Measurements from ENCODE around the gene STPG4.
"Not testable (repeated sequence)": the region's sequence is repeated elsewhere in the genome, so short reads cannot be mapped to it uniquely, and the experiment has no call there.

STPG4 gene, protein sequence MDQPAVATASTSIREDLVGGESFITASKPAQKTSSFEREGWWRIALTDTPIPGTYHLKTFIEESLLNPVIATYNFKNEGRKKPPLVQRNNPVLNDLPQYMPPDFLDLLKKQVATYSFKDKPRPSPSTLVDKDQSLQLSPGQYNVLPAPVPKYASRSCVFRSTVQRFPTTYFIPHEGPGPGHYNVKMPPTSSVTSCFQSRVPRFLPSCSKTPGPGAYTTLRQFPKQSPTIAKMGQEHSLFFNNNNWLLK

DNA sequence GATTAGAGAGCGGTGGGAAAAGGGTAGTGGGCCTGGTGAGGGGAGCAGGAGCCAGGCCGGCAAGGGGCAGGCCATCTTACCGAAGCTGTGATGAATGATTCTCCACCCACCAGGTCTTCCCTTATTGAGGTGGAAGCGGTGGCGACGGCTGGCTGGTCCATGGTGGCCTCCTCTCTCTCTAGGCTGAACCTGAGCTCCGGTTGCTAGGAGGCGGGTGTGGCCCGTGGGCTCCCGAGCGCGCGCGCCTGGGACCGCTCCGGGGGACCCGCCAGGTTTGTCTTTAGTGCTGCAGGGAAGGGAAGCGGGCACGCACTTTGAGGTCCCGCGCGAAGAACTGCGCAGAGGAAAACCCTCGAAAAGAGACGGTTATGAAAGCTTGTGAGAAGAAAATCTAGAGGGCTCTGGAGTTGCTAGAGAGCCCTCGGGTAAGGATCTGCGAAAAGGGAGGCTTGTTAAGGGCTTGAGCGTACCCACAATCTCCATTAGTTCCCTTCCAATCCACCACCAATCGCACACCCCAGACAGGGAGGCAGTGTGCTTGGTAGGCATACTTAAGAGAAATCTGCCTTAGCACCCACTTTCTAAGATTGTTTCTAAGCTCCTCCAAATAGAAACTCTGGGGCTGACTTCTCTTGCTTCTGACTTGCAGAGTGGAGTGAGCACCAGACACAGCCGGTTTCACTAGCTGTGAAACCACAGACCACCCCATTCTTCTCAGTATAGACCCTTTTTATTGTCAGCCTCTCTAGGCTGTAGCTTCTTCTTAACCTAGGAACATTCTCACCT lies at the start of gene STPG4:
Gene STPG4, minus strand, starts transcription at position 218 of the 786 bp plus-strand sequence. Its CDS starts 57 bp downstream, at position 161.
- DNase-seq (ENCODE audit: low read depth): no peak

DNA sequence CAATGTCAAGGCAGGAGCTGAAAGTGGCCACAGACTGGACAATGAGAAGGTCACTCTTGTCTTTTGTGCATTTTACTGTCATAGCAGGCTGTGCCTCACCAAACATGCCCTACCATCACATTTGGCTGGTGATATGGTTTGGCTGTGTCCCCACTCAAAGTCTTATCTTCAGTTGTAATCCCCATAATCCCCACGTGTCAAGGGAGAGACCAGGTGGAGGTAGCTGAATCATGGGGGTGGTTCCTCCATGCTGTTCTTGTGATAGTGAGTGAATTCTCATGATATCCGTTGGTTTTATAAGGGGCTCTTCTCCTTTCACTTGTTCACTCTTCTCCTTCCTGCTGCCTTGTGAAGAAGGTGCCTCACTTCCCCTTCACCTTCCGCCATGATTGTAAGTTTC lies 49.6 kb upstream of the STPG4 start:
- DNase-seq (ENCODE audit: low read depth): no peak

DNA sequence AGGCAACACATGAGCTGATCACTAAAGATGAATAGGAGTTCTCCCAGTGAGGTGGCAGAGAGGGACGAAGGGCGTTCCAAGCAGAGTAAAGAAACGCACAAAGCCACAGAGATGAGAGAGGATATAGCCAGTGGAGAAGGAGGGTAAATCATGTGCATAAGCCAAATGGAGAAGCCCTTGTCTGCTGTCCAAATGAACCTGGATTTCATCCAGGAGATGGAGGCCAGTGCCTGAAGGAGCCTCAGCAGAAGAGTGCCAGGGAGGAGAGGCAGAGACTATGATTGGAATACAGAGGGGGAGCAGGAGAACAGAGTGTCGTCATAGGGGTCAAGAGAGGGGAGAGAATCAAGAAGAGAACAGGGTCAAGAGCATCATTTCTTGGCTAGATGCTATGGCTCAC lies 48.9 kb upstream of the STPG4 start:
- no peak for DNase-seq (ENCODE audit: low read depth)

DNA sequence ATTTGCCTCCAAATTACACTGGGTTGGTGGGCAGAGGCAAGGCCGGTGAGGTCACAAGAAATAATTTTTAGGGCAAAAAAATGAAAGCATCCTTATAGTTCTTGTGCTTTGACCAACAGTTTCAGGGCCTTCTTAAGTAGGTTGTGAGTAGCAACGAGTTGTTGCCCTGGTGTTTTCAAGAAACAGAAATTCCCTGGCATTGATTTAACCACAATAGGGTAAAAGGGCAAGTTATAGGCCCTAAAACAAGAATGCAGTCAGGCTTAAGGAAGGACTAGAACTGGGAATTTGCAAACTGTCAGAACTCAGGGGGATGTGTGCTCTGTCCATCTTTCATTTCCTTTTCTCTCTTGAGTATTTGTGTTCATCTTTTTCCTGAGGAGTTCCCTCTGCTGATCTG lies 46.1 kb upstream of the STPG4 start:
- DNase-seq (ENCODE audit: low read depth): no peak

DNA sequence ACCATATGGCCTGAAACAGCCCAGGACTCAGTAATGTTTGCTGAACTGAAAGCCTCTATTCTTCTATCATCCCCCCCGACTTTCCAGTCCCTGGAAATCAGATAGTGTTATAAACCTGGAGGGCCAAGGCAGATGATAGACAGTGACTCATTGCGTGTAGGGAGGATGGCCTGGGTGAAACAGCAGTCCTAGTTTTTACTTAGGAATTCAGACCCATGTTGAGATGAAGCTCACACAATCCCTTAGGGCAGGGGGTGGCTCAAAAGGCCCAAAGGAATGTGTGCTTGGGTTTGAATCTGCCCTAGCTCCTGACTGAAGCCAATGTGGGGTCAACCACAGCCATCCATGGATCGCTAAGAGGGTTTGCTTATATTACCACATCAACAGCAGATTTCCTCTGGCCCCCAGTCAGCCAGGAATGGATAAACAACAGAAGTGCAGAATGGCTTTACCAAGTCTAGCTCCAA lies 43.9 kb upstream of the STPG4 start:
- DNase-seq (ENCODE audit: low read depth): no peak

DNA sequence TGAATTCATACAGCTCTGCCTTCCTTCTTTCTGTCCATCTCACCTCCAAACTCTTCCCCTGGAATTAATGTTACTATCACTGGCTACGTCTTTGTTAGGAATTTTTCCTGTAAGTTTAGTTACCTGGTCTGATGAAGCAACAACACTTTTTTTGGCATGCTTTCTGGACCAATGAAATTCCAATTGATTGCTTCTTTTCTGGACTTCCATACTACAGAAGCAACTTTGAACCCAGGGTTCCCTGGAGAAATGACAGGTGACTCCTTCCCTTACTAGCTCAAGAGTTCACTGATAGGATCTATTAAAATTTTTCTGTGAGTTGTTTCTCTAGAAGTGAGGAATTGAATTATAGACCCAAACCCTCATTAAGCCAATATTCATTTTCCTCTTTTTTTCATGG lies 41.4 kb upstream of the STPG4 start:
- DNase-seq (ENCODE audit: low read depth): no peak

DNA sequence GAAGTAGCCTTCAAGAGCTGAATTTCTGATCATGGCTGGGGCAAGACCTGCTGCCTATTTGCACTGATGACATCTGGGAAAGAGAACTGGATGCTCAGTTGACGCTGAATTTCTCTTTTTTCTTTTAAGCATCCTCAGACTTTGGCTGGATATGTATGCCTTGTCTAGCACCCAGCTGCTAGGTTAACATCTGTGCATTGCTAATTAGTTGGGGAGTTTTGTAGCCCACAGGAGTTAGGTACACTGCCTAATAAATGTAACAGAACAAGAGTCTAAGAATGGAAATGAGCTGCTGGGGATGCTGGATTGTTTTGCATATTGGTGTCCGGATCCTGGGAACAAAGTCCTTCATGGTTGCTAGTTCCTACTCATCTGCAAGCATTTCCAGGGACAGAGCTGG lies 40.9 kb upstream of the STPG4 start:
- no peak for DNase-seq (ENCODE audit: low read depth)

DNA sequence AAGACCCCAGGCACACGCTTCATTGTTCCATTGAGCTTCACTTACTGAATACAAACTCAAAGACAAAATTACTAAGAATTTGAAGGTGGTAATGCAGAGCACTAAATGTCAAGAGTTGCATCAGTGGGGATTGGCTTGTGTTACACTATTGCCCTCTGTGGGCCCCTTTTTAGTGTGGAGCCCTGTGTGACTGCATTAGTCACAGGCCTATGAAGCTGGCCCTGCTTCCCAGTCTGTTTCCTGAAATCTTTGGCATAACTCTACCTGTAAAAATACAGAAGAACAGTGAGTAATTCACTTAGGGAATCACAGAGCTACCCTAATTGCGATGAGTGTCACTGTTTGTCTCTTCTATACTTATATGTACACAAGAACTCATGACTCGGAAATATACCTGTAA lies 40.0 kb upstream of the STPG4 start:
- no peak for DNase-seq (ENCODE audit: low read depth)

DNA sequence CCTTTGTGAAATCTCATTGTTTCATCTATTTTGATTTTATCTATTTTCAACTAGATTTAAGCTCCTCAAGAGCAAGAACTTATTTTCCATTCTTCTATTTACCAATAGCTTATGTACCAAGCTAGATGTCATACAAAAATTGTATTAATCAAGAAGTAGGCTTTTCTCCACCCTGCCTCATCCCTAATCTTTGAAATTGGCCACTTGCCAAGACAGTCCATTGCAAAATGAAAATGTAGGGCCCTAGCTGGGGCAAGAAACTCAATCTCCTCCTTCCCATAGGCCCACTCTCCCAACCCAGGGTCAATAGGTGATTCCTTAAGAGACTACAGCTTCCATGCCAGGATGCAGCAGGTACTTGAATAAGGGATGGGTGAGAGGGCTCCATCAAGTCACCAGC lies 39.3 kb upstream of the STPG4 start:
- DNase-seq (ENCODE audit: low read depth): no peak

DNA sequence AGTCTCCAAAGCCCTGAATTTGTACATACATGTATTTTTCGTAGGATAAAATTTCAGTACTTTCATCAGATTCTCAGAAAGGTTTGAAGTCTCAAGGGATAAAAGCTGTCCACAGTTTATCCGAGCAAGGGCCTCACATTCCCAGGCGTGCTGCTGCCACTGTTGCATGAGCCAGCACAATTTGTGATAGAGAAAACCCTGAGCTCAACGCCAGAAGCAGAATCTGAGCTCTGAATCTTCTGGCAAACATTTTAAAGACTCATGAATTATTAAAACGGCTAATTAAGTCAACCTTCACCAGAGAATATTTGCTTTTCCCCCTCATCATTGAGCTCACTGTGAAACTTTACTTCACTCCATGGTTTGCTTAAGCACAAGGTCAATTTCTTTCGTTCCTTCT lies 38.5 kb upstream of the STPG4 start:
- DNase-seq (ENCODE audit: low read depth): no peak

DNA sequence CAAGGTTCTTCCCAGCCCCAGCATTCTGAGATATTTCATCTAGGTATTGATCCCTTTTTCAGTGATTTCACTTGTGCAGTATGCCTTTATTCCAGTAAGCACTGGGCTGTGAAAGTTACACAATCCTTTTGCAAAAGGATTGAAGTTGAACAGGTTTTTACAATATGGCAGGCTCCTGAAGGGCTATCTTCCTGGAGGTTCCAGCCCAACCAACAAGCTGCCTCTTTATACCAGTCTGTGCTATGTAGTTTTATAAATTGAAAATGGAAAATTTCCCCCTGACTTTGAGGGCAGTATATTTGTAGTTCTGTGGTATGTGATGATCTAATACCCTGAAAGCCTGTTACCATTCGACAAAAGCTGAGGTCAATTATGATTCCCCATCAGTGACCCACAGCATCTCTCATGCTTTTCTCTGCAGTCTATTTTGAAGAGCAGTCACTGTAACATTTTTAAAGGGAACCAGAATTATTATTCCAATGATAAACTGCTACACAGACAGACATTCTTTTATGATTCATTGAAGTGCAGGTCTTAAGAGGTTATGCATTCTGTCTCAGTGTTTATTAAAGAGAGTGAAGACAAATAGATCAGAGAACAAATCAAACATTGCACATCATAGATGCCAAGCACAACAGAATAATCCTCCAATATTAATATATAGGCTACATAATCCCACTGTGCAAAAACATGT lies 35.2 kb upstream of the STPG4 start:
- no peak for DNase-seq (ENCODE audit: low read depth)

DNA sequence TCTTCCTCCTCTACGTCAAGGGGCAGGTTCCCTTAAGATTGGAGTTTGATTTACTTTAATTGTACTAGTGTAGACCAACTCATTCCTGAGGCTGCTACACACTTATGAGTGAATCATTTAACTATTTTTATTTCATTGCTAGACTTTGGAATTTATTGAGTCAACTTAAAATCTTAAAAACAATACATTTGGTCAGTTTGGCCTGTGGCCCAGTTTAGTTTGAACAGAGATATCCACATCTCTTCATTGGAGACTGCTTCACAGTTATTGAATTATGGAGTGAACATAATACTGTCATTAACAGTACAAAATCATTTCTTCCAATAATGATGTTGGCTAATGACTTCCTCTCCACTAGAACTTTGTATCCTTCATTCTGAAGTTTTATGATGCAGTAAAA lies 34.5 kb upstream of the STPG4 start:
- DNase-seq (ENCODE audit: low read depth): no peak

DNA sequence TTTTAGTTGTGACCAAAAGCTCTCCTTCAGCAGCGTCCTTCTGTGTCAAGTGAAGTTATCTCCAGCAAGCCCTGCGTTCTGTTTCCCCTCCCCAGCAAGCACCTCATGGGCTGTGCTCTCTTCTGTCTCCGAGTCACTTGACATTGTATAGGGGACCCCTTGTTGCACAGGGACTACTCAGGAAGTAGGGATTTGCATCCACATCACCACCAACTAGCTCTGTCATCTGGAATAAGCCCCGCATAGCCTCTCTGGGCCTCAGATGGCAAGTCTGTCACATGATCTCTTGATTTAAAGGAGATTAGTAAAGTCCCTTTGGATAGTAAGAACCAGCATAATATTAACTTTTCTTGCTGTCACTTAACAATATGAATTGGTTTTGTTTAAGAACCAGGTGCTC lies 32.0 kb upstream of the STPG4 start:
- DNase-seq (ENCODE audit: low read depth): no peak

DNA sequence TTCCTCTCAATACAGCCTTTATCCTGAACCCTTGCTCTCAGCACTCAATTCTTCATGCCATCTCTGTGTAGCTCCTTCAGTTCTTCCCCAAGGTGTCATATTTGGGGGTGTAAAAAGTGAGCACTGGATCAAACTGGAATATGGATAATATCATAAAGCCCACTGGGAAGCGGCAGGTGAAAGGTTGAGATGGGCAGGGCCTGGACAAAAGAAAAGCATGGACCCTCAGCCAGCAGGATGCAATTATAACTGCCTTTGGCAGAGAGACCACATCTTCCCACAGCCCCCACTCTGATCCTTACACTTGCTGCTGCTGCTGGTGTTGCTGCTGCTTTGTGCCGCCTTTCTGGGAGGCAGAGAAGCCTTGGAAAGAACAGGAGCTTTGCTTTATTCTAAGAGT lies 31.2 kb upstream of the STPG4 start:
- DNase-seq (ENCODE audit: low read depth): no peak

DNA sequence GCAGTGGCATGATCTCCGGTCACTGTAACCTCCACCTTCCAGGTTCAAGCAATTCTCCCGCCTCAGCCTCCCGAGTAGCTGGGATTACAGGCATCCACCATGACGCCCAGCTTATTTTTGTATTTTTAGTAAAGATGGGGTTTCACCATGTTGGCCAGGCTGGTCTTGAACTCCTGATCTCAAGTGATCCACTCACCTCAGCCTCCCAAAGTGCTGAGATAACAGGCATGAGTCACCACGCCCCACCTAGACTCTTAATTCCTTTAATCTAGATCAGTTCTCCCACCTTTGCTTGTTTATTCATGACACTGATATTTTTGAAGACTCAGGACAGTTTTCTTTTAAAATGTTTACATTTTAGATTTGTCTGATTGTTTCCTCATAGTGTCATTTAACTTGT lies 30.0 kb upstream of the STPG4 start:
- not testable (repeated sequence) for DNase-seq (ENCODE audit: low read depth)

DNA sequence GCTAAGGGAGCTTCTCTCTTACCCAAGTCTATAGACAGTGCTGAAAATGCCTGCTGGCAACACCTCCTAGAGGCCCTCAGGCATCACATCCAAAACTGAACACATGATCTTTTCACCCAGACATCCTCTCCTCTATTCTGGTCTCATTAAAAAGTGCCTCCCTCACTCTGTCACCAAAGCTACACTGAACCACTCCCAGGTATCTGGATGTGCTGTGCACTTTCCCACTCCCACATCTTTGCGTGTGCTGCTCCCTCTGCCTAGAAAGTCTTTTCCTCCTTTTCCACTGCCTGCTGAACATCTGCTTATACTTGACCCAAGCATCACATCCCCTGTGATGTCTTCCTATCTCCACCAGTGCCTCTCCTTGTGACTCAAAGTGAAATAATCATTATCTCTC lies 26.1 kb upstream of the STPG4 start:
- DNase-seq (ENCODE audit: low read depth): no peak

DNA sequence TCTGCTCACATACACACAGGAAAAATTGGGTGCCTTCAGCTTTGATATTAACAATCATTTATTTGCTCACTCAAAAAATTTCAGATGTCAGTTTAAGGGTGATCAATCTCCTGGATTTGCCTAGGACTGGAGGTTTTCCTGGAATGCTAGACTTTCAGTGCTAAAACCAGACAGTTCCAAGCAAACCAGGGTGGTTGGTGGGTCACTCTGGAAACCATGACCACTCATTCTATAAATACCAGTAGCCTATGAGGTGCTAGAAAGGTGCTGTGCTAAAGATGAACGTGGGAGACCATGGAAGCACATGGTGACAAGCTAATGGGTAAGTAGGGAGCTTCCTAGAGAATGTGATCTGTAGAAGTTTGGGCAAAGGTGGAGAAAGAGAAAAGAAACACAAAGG lies 25.4 kb upstream of the STPG4 start:
- no peak for DNase-seq (ENCODE audit: low read depth)

DNA sequence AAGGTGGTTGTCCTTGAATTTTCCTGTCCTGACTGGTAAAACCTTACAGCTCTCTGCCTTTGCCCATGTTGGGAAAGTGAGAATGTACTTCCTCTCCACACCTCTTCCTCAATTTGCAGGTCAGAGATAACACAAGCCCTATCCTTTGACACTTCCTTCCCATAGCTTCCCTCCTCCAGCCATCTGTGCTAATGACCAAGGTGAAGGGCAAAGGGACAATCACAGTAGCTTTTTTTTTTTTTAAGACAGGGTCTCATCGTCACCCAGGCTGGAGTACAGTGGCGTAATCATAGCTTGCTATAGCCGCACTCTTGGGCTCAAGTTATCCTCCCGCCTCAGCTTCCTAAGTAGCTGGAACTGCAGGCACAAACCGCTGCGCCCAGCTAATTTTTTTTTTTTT lies 24.3 kb upstream of the STPG4 start:
- DNase-seq (ENCODE audit: low read depth): no peak

DNA sequence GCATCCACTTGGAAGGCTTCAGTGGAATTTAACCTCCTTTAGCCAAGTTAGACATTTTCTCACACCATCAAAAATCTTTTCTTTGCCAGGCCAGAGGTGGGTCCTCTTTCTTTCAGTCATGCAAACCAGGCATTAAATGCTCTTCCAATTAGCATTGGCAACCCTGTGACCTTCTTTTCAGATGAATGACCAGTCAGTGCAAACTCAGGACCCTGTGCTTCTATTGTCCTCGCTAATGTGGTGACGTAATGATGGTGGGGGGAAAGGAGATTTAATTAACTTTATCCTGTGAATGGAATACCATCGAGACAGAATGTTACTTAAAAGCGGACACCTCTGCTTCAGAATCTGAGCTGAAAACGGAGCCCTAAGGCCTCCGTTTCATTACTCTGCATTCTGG lies 23.2 kb upstream of the STPG4 start:
- DNase-seq (ENCODE audit: low read depth): no peak

DNA sequence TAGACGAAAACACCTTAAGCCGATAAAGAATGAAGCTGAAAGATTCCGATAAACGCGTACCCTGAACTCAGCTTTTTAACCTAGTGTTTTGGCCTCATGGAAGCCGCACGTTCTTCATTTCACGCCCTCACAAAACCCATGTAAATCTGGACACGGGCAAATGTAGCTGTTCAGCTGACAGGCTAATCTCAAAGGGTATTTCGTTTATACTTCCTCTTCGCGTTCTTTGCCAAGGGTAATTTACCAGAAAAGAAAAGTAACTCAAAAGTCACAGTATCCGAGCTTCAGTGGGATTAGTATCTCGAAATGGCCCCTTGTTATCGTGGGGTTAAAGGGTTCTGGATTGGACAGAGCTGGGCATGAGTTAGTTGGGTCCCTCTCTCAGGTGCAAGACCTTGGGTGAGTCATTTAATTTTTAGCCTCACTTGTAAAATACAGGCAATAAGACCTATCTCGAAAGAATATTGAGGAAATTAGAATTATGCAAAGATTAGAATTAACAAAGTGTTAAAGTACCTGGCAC lies 22.0 kb upstream of the STPG4 start:
- no peak for DNase-seq (ENCODE audit: low read depth)

DNA sequence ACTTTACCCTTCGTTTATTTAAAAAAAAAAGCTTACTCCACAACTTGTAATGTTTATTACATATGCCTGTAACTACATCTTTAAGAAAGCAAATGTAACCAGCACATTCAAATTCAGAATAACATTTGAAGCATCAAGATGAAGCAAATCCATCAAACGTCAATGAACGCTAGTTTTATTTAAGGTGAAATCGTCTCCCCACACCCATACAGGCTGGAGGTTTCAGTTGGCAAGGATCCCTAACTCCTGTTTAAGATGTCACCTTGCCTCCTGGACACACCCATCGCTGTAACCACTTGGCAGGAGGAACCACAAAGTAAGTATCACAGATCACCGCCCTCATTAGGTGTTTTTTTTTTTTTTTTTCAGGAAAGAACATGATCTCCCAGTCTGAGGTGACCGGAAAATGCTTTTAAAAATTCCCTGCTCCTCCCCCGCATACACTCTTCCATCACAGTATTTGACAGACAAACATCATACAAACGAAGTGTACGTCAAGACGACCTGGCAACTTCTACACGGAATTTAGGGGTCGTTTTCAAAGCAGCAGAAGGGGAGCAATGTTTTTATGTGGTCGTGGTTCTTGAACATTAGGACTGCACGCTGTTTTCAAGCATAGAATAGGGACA lies 19.7 kb upstream of the STPG4 start:
- DNase-seq (ENCODE audit: low read depth): peak; percentile 17

DNA sequence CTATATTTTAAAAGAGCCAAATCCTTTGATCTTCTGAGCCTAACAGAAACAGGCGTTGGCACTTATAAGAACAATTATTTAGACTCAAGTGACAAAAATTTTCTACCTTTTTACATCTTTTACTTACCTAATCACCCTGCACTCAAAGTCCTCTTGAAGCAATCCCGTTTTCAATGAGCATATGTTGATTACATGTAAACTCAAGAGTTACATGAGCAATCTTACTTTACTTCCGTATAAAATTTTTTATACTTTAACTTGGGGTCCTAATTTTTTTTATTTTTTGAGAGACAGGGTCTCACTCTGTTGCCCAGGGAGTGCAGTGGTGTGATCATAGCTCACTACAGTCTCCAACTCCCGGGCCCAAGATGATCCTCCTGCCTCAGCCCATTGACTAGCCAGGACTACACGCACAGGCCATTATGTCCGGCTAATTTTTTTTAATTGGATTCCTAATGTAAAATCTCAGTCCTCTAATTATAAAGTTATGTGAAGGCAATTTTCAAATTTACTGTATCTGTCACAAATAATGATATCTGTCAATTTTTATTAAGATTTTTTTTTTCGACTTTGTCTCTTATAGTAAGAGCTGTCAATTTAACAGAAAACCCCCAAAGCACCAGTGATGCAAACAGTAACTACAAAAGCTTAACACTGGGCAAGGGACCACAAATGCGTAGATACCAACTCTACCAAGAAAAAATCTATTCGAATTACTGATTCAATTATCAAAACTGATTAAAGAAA lies 19.1 kb upstream of the STPG4 start:
- no peak for DNase-seq (ENCODE audit: low read depth)
